MCF 10A (cell line): ENCODE measurements around the gene RPTOR. TPM values are rescaled to one million over a fixed set of nuclear protein-coding genes. Genes with fewer than 3 reads are reported as not detected.

ENCODE experiments used
- BruUV-seq: library from RNA; stranded (reverse); fragments of 400-500 nt; replicated peaks from 2 replicates; lab custom pipeline; 2021; lab: Mats Ljungman, UMichigan
- CTCF ChIA-PET: fragments of 300-600 bp; sonication (Branson Sonifier 250); formaldehyde crosslinking; extraction: SDS; loops from one replicate; lab custom pipeline; 2021; ENCODE audit warnings: antibody characterized with exemption, inconsistent platforms; lab: Yijun Ruan, JAX
- POLR2A ChIA-PET: fragments of 300-600, 350-650 bp; sonication (Branson Sonifier 250); formaldehyde crosslinking; extraction: SDS; loops from one replicate; lab custom pipeline; 2020; ENCODE audit warnings: antibody characterized with exemption, inconsistent platforms; lab: Yijun Ruan, JAX
- DNase-seq: peaks from one replicate; pipeline ENCODE4 v3.0.0-alpha.2; 2018; ENCODE audit not compliant: unreplicated experiment
- H3K27ac Mint-ChIP-seq: one replicate; pipeline ENCODE4 v1.8.0; 2022; ENCODE audit warnings: mild to moderate bottlenecking, low read depth, mixed read lengths; ENCODE audit not compliant: unreplicated experiment
- H3K27me3 Mint-ChIP-seq: one replicate; pipeline ENCODE4 v1.8.0; 2022; ENCODE audit warnings: mixed read lengths; ENCODE audit not compliant: insufficient read depth, unreplicated experiment
- H3K36me3 Mint-ChIP-seq: one replicate; pipeline ENCODE4 v1.8.0; 2022; ENCODE audit warnings: mild to moderate bottlenecking, moderate library complexity, mixed read lengths; ENCODE audit not compliant: insufficient read depth, unreplicated experiment
- H3K4me1 Mint-ChIP-seq: one replicate; pipeline ENCODE4 v1.8.0; 2022; ENCODE audit warnings: mixed read lengths; ENCODE audit not compliant: insufficient read depth, unreplicated experiment
- H3K4me3 Mint-ChIP-seq: one replicate; pipeline ENCODE4 v1.8.0; 2022; ENCODE audit warnings: mild to moderate bottlenecking, moderate library complexity, mixed read lengths; ENCODE audit not compliant: unreplicated experiment
- H3K9me3 Mint-ChIP-seq: one replicate; pipeline ENCODE4 v1.8.0; 2022; ENCODE audit warnings: mixed read lengths; ENCODE audit not compliant: unreplicated experiment
- intact Hi-C: fragments of 100-400 bp; cut with micrococcal nuclease; formaldehyde crosslinking; loops from 2 replicates; pipeline ENCODE4 v1.14.1; 2022
- total RNA-seq: library from RNA; stranded (reverse); gene quantifications from 2 replicates; pipeline ENCODE4 v1.2.3, GENCODE V29; 2022
- TF ChIP-seq, protein P1 (sequence below): fragments of 200-600 bp; IDR thresholded peaks from one replicate; pipeline ENCODE4 v1.8.0; 2022; ENCODE audit warnings: antibody characterized with exemption, mild to moderate bottlenecking; ENCODE audit not compliant: unreplicated experiment

Gene RPTOR
- total RNA-seq, 1 experiment from 2014 or later: 41.3 TPM

DNA sequence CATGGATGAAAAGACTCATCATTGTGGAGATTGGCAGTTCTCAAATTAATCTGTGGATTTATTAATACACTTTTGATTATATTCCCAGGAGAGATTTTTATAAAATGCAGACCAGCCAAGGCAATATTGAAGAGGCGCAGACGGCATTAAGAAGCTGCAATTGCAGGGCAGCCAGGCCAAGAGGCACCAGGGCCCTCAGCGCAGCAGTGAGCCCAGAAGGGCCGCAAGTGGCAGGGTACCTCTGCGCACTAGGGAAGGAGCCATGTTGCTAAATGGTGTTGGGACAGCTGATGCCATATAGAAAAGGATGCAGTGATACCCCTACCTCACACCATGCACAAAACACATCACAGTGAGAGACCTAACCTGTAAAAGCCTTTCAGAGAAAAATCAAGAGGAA lies 410.4 kb downstream of the RPTOR start:
- CTCF ChIA-PET: no interaction called here
- intact Hi-C loops: no loop called here
- no TSS peak for BruUV-seq

DNA sequence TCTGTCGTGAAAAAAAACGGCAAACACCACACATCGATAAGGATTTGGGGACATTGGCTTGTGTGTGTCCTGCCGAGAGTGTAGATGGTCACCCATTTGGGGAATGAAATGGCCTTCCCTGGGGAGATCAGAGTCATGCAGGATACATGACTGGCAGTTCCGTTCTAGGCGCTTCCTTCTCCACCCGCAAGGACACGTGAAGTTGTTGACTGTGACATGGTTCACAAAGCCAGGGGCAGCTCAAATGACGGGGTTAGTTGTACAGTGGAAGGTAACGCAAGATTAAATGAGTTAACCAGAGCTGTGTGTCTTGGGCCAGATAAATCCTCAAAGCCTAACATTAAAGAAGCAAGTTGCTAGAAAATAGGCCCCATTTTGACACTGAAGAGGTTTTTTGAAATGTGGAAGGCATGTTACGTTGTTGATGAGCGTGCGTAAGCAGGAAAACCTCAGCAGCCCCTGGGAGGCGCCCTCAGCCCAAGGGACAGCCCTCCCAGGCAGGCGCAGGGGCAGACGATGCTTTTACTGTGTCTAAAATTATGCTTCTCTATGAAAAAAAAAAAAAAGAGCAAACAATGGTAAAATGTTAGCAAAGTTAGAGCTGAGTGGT lies 411.1 kb downstream of the RPTOR start:
- TF ChIP-seq, protein P1, sequence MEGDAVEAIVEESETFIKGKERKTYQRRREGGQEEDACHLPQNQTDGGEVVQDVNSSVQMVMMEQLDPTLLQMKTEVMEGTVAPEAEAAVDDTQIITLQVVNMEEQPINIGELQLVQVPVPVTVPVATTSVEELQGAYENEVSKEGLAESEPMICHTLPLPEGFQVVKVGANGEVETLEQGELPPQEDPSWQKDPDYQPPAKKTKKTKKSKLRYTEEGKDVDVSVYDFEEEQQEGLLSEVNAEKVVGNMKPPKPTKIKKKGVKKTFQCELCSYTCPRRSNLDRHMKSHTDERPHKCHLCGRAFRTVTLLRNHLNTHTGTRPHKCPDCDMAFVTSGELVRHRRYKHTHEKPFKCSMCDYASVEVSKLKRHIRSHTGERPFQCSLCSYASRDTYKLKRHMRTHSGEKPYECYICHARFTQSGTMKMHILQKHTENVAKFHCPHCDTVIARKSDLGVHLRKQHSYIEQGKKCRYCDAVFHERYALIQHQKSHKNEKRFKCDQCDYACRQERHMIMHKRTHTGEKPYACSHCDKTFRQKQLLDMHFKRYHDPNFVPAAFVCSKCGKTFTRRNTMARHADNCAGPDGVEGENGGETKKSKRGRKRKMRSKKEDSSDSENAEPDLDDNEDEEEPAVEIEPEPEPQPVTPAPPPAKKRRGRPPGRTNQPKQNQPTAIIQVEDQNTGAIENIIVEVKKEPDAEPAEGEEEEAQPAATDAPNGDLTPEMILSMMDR: no peak
- Mint-ChIP-seq H3K4me3 (no peak overlapping the region), H3K36me3 (peaks cover 20% of the 10 kb centered on the region), H3K4me1 (no peaks in the 10 kb centered on the region), H3K27ac (no peak overlapping the region), H3K9me3 (no peaks in the 10 kb centered on the region), H3K27me3 (no peaks in the 10 kb centered on the region)
- intact Hi-C loops: no loop called here
- BruUV-seq: no TSS peak
- POLR2A ChIA-PET: no interaction called here
- CTCF ChIA-PET: interaction anchor here (0.6 kb wide), 1 partner anchor 11 kb away, joined by 3 read pairs; no protein-coding TSS in a partner anchor
- no peak for DNase-seq

More for the DNA sequence above, 410.4 kb downstream of the RPTOR start:
- no peak overlapping the region for H3K27ac Mint-ChIP-seq
- DNase-seq: no peak
- no peak overlapping the region for H3K4me3 Mint-ChIP-seq
- H3K9me3 Mint-ChIP-seq: no peaks in the 10 kb centered on the region
- TF ChIP-seq, protein P1: no peak
- H3K4me1 Mint-ChIP-seq: no peaks in the 10 kb centered on the region
- peaks cover 14% of the 10 kb centered on the region for H3K36me3 Mint-ChIP-seq
- no peaks in the 10 kb centered on the region for H3K27me3 Mint-ChIP-seq
- POLR2A ChIA-PET: no interaction called here

DNA sequence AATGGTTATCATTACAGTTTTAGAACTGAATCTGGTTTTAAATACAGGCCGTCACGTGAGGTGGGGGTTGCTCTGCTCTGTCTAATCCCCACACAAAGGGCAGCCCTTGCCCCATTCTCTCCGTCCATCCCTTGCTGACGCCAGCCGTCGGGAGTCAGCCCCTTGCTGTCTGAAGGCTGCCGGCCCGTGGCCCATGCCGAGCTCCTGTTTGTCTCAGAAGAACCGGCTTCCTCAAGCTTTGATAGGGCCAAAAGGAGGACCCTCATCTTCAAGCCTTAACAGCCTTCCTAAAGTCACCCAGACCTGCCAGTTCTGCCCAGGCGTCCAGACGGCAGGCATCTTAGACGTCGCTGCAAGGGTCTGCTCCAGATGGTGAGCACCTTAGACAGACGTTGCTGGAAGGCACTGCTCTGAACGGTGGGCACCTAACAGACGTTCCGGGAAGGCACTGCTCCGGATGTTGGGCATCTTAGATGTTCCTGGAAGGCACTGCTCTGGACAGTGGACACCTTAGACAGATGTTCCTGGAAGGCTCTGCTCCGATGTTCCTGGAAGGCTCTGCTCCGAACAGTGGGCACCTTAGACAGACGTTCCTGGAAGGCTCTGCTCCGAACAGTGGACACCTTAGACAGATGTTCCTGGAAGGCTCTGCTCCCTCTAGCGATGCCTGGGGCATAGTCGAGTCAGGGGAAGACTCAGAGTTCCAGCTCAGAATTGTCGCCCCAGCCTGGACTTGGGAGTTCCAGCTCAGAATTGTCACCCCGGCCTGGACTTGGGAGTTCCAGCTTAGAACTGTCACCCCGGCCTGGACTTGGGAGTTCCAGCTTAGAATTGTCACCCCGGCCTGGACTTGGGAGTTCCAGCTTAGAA lies 411.9 kb downstream of the RPTOR start:
- CTCF ChIA-PET: interaction anchor here (0.6 to 0.7 kb wide), 2 partner anchors 12 to 23 kb away, joined by 3 to 5 read pairs; no protein-coding TSS in a partner anchor
- BruUV-seq: no TSS peak
- TF ChIP-seq, protein P1: no peak

DNA sequence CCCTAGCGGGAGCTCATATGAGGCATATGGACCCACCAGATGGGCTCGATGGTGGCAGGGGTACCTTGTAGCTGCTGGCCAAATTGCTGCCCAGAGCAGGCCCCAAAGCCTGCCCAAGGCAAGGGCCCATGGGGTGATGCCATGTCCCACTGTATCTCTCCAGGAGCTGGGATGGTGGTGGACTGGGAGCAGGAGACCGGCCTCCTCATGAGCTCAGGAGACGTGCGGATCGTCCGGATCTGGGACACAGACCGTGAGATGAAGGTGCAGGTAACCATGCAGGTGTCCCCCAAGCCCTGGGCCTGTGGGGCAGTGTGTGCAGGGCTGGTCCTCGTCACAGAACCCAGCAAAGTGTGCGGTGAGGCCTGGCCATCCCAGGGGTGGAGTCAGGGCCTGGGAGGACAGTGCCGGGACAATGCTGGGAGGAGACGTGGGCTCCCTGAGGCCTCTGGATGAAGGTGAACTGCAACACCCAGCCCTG lies 412.9 kb downstream of the RPTOR start:
- H3K27ac Mint-ChIP-seq: no peak overlapping the region
- DNase-seq: no peak
- H3K27me3 Mint-ChIP-seq: no peaks in the 10 kb centered on the region
- H3K9me3 Mint-ChIP-seq: no peaks in the 10 kb centered on the region
- no TSS peak for BruUV-seq
- H3K36me3 Mint-ChIP-seq: peaks cover 20% of the 10 kb centered on the region
- H3K4me3 Mint-ChIP-seq: no peak overlapping the region
- POLR2A ChIA-PET: no interaction called here
- CTCF ChIA-PET: interaction anchor here (0.6 to 0.7 kb wide), 2 partner anchors 11 to 22 kb away, joined by 3 to 5 read pairs; no protein-coding TSS in a partner anchor
- TF ChIP-seq, protein P1: no peak
- no peaks in the 10 kb centered on the region for H3K4me1 Mint-ChIP-seq
- intact Hi-C loops: no loop called here

More for the DNA sequence above, 411.9 kb downstream of the RPTOR start:
- Mint-ChIP-seq H3K4me1 (no peaks in the 10 kb centered on the region), H3K27me3 (no peaks in the 10 kb centered on the region), H3K9me3 (no peaks in the 10 kb centered on the region), H3K27ac (no peak overlapping the region), H3K4me3 (no peak overlapping the region), H3K36me3 (peaks cover 20% of the 10 kb centered on the region)
- DNase-seq: no peak
- intact Hi-C loops: no loop called here
- POLR2A ChIA-PET: no interaction called here
